HFFc6 (cell line): ENCODE measurements around the gene PACRG. TPM values are rescaled to one million over a fixed set of nuclear protein-coding genes. Genes with fewer than 3 reads are reported as not detected.

ENCODE experiments used
- DNase-seq: peaks from one replicate; pipeline ENCODE4 v3.0.0-alpha.2; 2018
- H3K27ac Mint-ChIP-seq: 2 replicates; pipeline ENCODE4 v1.8.0; 2020; ENCODE audit warnings: mild to moderate bottlenecking, mixed read lengths
- H3K27me3 Mint-ChIP-seq: 2 replicates; pipeline ENCODE4 v1.8.0; 2021; ENCODE audit warnings: mild to moderate bottlenecking, moderate library complexity, mixed read lengths; ENCODE audit not compliant: insufficient read depth
- H3K36me3 Mint-ChIP-seq: 2 replicates; pipeline ENCODE4 v1.8.0; 2021; ENCODE audit warnings: low read depth, mixed read lengths
- H3K4me1 Mint-ChIP-seq: 2 replicates; pipeline ENCODE4 v1.8.0; 2020; ENCODE audit warnings: low read depth, mixed read lengths
- H3K4me3 Mint-ChIP-seq: 2 replicates; pipeline ENCODE4 v1.8.0; 2020; ENCODE audit warnings: mild to moderate bottlenecking, moderate library complexity, mixed read lengths
- H3K9me3 Mint-ChIP-seq: 2 replicates; pipeline ENCODE4 v1.8.0; 2020; ENCODE audit warnings: mild to moderate bottlenecking, mixed read lengths
- CTCF ChIP-seq: fragments of 200-600 bp; sonication (generic); IDR thresholded peaks from 2 replicates; pipeline ENCODE4 v1.5.0; 2021; ENCODE audit warnings: antibody characterized with exemption, mild to moderate bottlenecking
- total RNA-seq, 6 experiments: library from RNA; stranded (reverse); fragmentation: NEBNext Ultra II Directional; extraction: Animal tissue kit (Norgen Biotek cat#: 25700); gene quantifications; 2 replicates in 1 of 6; 3 replicates in 5 of 6; pipeline ENCODE4 v1.2.3, GENCODE V29; 2021

Gene PACRG
- total RNA-seq, 6 experiments from 2014 or later: not detected

DNA sequence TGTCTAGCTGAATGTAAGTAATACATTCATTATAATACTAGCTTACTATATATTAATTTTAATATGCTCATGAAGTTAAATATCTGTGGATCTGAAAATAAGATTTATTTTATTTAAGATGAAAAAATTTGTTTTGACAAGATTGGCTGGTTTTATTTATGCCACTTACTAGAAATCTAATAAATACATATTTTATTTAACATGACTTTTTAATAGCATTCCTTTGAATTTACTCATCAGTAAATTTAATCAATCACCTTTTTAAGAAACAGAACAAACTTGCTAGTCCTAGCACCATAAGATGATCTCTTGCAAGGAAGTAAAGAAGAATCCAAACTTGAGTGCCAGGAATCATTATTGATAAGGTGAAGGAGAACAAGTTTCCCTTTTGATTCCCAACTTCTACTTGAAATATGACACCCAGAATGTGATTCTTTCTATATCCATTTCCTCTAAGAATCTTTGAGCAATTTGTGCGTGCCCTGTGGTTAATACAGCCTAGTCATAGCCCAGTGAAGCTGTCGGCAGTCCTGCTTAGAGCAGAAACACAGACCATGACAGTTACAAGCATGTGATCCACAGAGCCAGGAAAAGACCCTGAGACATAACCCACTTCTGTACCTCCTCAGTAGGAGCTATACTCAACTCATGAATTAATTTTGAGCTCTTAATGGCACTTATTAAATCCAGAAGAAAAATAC lies 404.4 kb downstream of the PACRG start:
- no peak for TF ChIP-seq CTCF
- Mint-ChIP-seq H3K4me3 (no peak overlapping the region), H3K9me3 (peaks cover 19% of the 10 kb centered on the region; the same call in 1 of the 2 replicates), H3K4me1 (no peaks in the 10 kb centered on the region), H3K27ac (no peak overlapping the region), H3K36me3 (no peaks in the 10 kb centered on the region), H3K27me3 (no peaks in the 10 kb centered on the region)
- DNase-seq: no peak

DNA sequence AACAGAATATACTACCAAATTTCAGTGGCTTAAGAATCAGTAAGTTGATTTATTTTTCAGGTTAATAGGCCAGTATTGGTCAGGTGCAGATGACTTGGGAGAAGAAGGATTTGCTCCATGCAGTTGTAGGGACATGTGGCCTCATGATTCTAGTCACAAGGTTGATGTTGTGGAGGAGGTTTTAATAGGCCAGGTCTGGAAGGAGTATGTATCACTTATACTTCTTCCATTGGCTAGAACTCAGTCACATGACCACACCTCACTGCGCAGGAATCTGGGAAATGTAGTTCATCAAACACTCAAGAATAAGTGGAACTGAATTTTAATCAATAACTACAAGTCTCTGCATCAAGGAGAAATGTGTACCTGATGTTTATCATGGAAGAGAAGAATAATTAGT lies 405.2 kb downstream of the PACRG start:
- no peak for TF ChIP-seq CTCF
- DNase-seq: no peak
- Mint-ChIP-seq H3K4me3 (no peak overlapping the region), H3K36me3 (no peaks in the 10 kb centered on the region), H3K27me3 (no peaks in the 10 kb centered on the region; the same call in 1 of the 2 replicates), H3K4me1 (no peaks in the 10 kb centered on the region), H3K27ac (no peak overlapping the region), H3K9me3 (peaks cover 19% of the 10 kb centered on the region; the same call in 1 of the 2 replicates)

DNA sequence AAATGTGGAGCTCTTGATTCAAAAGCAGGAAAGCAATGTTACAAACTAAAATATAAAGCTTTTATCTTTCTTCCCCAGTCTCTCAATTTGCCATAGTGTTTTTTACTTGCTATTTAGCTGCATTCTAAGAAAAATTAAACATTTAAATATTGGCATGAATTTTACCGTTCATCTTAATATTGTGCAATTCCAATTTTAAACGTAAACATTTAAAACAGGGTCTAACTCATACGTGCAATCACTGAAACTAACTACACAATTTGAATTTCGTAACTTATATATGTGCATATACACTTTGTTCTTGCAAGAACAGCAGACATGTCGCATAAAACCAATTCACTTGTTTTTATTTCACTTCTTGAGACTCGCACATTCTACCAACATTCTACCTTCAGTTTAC lies 405.9 kb downstream of the PACRG start:
- no peaks in the 10 kb centered on the region; the same call in 1 of the 2 replicates for H3K27me3 Mint-ChIP-seq
- H3K27ac Mint-ChIP-seq: no peak overlapping the region
- DNase-seq: no peak
- H3K36me3 Mint-ChIP-seq: no peaks in the 10 kb centered on the region
- H3K4me1 Mint-ChIP-seq: no peaks in the 10 kb centered on the region
- H3K4me3 Mint-ChIP-seq: no peak overlapping the region
- peaks cover 19% of the 10 kb centered on the region for H3K9me3 Mint-ChIP-seq
- no peak for TF ChIP-seq CTCF

DNA sequence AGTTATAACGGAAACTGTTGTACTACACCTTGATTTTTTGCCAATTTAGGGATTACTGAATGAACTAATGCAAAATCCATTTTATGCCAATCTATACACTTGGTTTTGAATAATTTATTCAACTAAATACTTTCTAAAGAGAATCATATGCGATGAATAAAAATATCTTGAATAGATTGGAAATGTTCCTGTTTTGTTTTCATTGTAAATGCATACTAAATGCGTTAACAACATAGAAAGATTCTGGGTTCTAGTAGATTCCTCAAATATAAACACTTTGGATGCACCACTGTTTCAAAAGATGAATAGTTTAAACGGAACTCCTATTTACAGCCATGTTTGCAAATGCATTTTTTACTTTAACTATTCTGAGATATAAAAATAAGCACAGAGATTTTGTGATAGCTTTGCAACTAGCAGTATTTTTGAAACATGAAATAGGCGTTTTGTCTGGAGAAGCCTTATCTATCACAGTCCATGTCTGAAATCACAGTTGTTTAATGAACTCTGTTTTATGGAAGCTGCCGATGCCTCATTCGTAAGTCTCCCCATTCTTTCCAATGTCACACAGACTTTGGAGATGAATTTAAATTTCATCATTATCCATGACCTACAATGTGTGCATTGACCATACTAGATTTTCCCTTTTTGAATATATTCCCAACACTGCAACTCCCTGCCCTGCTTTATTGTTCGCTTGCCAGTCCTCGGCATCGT lies 409.1 kb downstream of the PACRG start:
- H3K4me3 Mint-ChIP-seq: no peak overlapping the region
- DNase-seq: no peak
- no peaks in the 10 kb centered on the region for H3K36me3 Mint-ChIP-seq
- no peaks in the 10 kb centered on the region for H3K4me1 Mint-ChIP-seq
- peaks cover 16% of the 10 kb centered on the region for H3K9me3 Mint-ChIP-seq
- H3K27ac Mint-ChIP-seq: no peak overlapping the region
- no peak for TF ChIP-seq CTCF
- no peaks in the 10 kb centered on the region; the same call in 1 of the 2 replicates for H3K27me3 Mint-ChIP-seq

GRCh38 chr6:163137398-163137881 lies 409.7 kb downstream of the PACRG start:
- no peak overlapping the region for H3K4me3 Mint-ChIP-seq
- H3K9me3 Mint-ChIP-seq: peaks cover 16% of the 10 kb centered on the region
- DNase-seq: no peak
- no peak for TF ChIP-seq CTCF
- no peak overlapping the region for H3K27ac Mint-ChIP-seq
- no peaks in the 10 kb centered on the region for H3K36me3 Mint-ChIP-seq
- H3K27me3 Mint-ChIP-seq: no peaks in the 10 kb centered on the region; the same call in 1 of the 2 replicates
- H3K4me1 Mint-ChIP-seq: no peaks in the 10 kb centered on the region
